K562 (cell line): Measurements from ENCODE around the gene EEF1AKMT4. TPM values are rescaled to one million over a fixed set of nuclear protein-coding genes. Genes with fewer than 3 reads are reported as not detected.

Experiments used
- FOXK2 ChIP-seq, 2 experiments: fragments of 450-650 bp; IDR thresholded peaks in 1 of 2; conservative IDR thresholded peaks in 1 of 2; 2 replicates each; pipeline ENCODE4 v1.6.1; 2016; ENCODE audit warnings: low read depth in 2 of 2, mild to moderate bottlenecking in 1 of 2
- HCFC1 ChIP-seq: IDR thresholded peaks from 2 replicates; pipeline ENCODE4 v1.6.1; 2012; ENCODE audit warnings: low read depth, low read length, improper control_type of control experiment
- MIER1 ChIP-seq: fragments of 450-650 bp; IDR thresholded peaks from 2 replicates; pipeline ENCODE4 v1.6.1; 2016; ENCODE audit warnings: antibody characterized with exemption, mild to moderate bottlenecking, low read depth
- NCOA4 ChIP-seq: fragments of 450-650 bp; IDR thresholded peaks from 2 replicates; pipeline ENCODE4 v1.6.1; 2018; ENCODE audit warnings: mild to moderate bottlenecking; ENCODE audit not compliant: partially characterized antibody
- NEUROD1 ChIP-seq: fragments of 150-350 bp; IDR thresholded peaks from 2 replicates; pipeline ENCODE4 v1.6.1; 2014; ENCODE audit warnings: borderline replicate concordance, low read length, low read depth; ENCODE audit not compliant: partially characterized antibody
- NFRKB ChIP-seq: fragments of 450-650 bp; IDR thresholded peaks from 2 replicates; pipeline ENCODE4 v1.6.1; 2016; ENCODE audit warnings: low read depth
- PRPF4 ChIP-seq: fragments of 200-400 bp; formaldehyde crosslinking; IDR thresholded peaks from one replicate; pipeline ENCODE4 v1.6.1; 2017; ENCODE audit warnings: low read length, low read depth, mild to moderate bottlenecking; ENCODE audit not compliant: insufficient read depth, poor library complexity, severe bottlenecking
- TCFL5 ChIP-seq: fragments of 250-450 bp; sonication (Bioruptor Pico); conservative IDR thresholded peaks from 2 replicates; pipeline ENCODE4 v1.6.1; 2021; ENCODE audit warnings: mild to moderate bottlenecking, moderate library complexity, matching md5 sums
- ZBTB1 ChIP-seq: sonication (generic); formaldehyde crosslinking; IDR thresholded peaks from 2 replicates; pipeline ENCODE4 v1.8.1; 2023; ENCODE audit warnings: missing genetic modification reagents, low read depth, mild to moderate bottlenecking, borderline replicate concordance
- ZNF324 ChIP-seq: fragments of 250-450 bp; sonication (Bioruptor Pico); IDR thresholded peaks from 2 replicates; pipeline ENCODE4 v1.4.0; 2020; ENCODE audit warnings: mild to moderate bottlenecking
- ZNF79 ChIP-seq: fragments of 250-450 bp; sonication (Bioruptor Pico); IDR thresholded peaks from 2 replicates; pipeline ENCODE4 v1.4.0; 2020; ENCODE audit warnings: low read depth, mild to moderate bottlenecking, moderate library complexity
- polyA plus RNA-seq, 8 experiments: library from polyadenylated mRNA; depleted of rRNA in 4 of 8; stranded (reverse) in 5 of 8; unstranded in 3 of 8; fragments of >200 nt; fragmentation: Nextera tagmentation in 2 of 8; fragmentation: Illumina TruSeq in 1 of 8; extraction: Ambion mirVana in 2 of 8; extraction: Trizol in 1 of 8; gene quantifications; 2 replicates each; pipeline versions ENCODE4 v1.2.1 to v1.2.3, GENCODE V29; 2011 to 2014; ENCODE audit warnings: inconsistent platforms in 1 of 8, missing spikeins in 1 of 8
- total RNA-seq, 7 experiments: library from RNA; depleted of rRNA in 6 of 7; stranded (reverse); fragments of >200 nt in 6 of 7; fragmentation: Illumina TruSeq in 2 of 7; extraction: Trizol in 2 of 7; gene quantifications; 2 replicates each; pipeline versions ENCODE4 v1.2.1 to v1.2.3, GENCODE V29; 2011 to 2021; ENCODE audit warnings: low replicate concordance in 1 of 7
- TF ChIP-seq, protein P1 (sequence below), 2 experiments: fragments of 150-350 bp in 1 of 2; IDR thresholded peaks; 2 replicates each; pipeline ENCODE4 v1.6.1; 2012 to 2016; ENCODE audit warnings: low read depth in 2 of 2, low read length in 2 of 2, mild to moderate bottlenecking in 1 of 2, moderate library complexity in 1 of 2
- TF ChIP-seq, protein P2 (sequence below): IDR thresholded peaks from 2 replicates; pipeline ENCODE4 v1.6.1; 2014; ENCODE audit warnings: antibody characterized with exemption
- TF ChIP-seq, protein P3 (sequence below): fragments of 250-450 bp; sonication (Bioruptor Pico); IDR thresholded peaks from 2 replicates; pipeline ENCODE4 v1.4.0; 2020
- TF ChIP-seq, protein P4 (sequence below): sonication (generic); formaldehyde crosslinking; IDR thresholded peaks from 2 replicates; pipeline ENCODE4 v1.8.0; 2022; ENCODE audit warnings: mild to moderate bottlenecking, missing genetic modification reagents

Gene EEF1AKMT4
- total and polyA plus RNA-seq, 9 of the 15 experiments (the other 6 are each of a cell fraction or from before 2014, with no cell fraction given): 10.3 to 49.4 (median 18.9) TPM

DNA sequence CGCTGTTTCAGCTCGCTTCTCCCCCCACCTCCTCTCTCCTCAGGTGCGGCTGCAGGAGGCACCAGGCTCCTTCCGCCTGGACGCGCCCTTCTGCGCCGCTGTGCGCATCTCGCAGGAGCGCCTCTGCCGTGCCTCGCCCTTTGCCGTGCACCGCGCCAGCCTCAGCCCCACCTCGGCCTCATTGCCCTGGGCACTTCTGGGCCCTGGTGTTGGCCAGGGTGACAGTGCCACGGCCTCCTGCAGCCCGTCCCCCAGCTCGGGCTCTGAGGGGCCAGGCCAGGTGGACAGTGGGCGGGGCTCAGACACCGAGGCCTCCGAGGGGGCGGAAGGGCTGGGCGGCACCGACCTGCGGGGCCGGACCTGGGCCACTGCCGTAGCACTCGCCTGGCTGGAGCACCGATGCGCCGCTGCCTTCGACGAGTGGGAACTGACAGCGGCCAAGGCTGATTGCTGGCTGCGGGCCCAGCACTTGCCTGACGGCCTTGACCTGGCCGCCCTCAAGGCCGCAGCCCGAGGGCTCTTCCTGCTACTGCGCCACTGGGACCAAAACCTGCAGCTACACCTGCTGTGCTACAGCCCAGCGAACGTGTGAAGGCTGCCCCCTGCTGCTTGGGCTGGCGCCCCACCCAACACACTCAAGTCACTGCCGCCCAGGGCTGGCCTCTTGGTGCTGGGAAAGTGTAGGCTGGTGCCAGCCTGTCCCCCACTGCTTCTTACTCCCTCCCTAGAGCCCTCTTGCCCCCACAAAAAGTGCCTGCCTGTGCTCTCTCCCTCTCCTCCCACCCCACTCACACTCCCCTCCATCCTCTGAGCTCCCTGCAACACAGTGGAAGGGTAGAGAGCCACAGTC is 7.8 kb upstream of the EEF1AKMT4 start (continued):
- TF ChIP-seq NEUROD1 (no peak), MIER1 (peak; percentile 67; the same call in 1 of the 2 replicates), ZNF324 (CRISPR knock-in tag) (no peak), HCFC1 (peak; percentile 44; the same call in 1 of the 2 replicates), ZBTB1 (CRISPR knock-in tag) (no peak), TCFL5 (CRISPR knock-in tag) (no peak), NCOA4 (no peak), ZNF79 (no peak), FOXK2 (conservative IDR thresholded peaks at IDR 0.05 in 1 of 2, IDR thresholded peaks at IDR 0.05 in 1 of 2; ENCODE audit: low read depth in 2 of 2) (no peak), NFRKB (no peak), PRPF4 (no peak)
- TF ChIP-seq, protein P1, sequence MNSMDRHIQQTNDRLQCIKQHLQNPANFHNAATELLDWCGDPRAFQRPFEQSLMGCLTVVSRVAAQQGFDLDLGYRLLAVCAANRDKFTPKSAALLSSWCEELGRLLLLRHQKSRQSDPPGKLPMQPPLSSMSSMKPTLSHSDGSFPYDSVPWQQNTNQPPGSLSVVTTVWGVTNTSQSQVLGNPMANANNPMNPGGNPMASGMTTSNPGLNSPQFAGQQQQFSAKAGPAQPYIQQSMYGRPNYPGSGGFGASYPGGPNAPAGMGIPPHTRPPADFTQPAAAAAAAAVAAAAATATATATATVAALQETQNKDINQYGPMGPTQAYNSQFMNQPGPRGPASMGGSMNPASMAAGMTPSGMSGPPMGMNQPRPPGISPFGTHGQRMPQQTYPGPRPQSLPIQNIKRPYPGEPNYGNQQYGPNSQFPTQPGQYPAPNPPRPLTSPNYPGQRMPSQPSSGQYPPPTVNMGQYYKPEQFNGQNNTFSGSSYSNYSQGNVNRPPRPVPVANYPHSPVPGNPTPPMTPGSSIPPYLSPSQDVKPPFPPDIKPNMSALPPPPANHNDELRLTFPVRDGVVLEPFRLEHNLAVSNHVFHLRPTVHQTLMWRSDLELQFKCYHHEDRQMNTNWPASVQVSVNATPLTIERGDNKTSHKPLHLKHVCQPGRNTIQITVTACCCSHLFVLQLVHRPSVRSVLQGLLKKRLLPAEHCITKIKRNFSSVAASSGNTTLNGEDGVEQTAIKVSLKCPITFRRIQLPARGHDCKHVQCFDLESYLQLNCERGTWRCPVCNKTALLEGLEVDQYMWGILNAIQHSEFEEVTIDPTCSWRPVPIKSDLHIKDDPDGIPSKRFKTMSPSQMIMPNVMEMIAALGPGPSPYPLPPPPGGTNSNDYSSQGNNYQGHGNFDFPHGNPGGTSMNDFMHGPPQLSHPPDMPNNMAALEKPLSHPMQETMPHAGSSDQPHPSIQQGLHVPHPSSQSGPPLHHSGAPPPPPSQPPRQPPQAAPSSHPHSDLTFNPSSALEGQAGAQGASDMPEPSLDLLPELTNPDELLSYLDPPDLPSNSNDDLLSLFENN (IDR thresholded peaks at IDR 0.05; ENCODE audit: low read depth in 2 of 2, low read length in 2 of 2): no peak
- TF ChIP-seq, protein P2, sequence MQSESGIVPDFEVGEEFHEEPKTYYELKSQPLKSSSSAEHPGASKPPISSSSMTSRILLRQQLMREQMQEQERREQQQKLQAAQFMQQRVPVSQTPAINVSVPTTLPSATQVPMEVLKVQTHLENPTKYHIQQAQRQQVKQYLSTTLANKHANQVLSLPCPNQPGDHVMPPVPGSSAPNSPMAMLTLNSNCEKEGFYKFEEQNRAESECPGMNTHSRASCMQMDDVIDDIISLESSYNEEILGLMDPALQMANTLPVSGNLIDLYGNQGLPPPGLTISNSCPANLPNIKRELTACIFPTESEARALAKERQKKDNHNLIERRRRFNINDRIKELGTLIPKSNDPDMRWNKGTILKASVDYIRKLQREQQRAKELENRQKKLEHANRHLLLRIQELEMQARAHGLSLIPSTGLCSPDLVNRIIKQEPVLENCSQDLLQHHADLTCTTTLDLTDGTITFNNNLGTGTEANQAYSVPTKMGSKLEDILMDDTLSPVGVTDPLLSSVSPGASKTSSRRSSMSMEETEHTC: no peak
- TF ChIP-seq, protein P3, sequence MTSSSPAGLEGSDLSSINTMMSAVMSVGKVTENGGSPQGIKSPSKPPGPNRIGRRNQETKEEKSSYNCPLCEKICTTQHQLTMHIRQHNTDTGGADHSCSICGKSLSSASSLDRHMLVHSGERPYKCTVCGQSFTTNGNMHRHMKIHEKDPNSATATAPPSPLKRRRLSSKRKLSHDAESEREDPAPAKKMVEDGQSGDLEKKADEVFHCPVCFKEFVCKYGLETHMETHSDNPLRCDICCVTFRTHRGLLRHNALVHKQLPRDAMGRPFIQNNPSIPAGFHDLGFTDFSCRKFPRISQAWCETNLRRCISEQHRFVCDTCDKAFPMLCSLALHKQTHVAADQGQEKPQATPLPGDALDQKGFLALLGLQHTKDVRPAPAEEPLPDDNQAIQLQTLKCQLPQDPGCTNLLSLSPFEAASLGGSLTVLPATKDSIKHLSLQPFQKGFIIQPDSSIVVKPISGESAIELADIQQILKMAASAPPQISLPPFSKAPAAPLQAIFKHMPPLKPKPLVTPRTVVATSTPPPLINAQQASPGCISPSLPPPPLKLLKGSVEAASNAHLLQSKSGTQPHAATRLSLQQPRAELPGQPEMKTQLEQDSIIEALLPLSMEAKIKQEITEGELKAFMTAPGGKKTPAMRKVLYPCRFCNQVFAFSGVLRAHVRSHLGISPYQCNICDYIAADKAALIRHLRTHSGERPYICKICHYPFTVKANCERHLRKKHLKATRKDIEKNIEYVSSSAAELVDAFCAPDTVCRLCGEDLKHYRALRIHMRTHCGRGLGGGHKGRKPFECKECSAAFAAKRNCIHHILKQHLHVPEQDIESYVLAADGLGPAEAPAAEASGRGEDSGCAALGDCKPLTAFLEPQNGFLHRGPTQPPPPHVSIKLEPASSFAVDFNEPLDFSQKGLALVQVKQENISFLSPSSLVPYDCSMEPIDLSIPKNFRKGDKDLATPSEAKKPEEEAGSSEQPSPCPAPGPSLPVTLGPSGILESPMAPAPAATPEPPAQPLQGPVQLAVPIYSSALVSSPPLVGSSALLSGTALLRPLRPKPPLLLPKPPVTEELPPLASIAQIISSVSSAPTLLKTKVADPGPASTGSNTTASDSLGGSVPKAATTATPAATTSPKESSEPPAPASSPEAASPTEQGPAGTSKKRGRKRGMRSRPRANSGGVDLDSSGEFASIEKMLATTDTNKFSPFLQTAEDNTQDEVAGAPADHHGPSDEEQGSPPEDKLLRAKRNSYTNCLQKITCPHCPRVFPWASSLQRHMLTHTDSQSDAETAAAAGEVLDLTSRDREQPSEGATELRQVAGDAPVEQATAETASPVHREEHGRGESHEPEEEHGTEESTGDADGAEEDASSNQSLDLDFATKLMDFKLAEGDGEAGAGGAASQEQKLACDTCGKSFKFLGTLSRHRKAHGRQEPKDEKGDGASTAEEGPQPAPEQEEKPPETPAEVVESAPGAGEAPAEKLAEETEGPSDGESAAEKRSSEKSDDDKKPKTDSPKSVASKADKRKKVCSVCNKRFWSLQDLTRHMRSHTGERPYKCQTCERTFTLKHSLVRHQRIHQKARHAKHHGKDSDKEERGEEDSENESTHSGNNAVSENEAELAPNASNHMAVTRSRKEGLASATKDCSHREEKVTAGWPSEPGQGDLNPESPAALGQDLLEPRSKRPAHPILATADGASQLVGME (CRISPR knock-in tag): no peak
- TF ChIP-seq, protein P4, sequence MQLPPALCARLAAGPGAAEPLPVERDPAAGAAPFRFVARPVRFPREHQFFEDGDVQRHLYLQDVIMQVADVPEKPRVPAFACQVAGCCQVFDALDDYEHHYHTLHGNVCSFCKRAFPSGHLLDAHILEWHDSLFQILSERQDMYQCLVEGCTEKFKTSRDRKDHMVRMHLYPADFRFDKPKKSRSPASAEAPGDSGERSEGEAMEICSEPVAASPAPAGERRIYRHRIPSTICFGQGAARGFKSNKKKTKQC (CRISPR knock-in tag): no peak
